Astrocyte (in vitro differentiated cells and primary cell): ENCODE data around the gene DUSP21. TPM values are rescaled to one million over a fixed set of nuclear protein-coding genes. Genes with fewer than 3 reads are reported as not detected.

Experiments
- DNase-seq: peaks from one replicate; pipeline ENCODE4 v3.0.0-alpha.2; 2010; ENCODE audit warnings: low read depth
- FAIRE-seq: peaks from 2 replicates; lab custom pipeline; 2011; peaks lifted over from hg19 to GRCh38; lab: Jason Lieb, UNC
- H2AFZ ChIP-seq: 2 replicates; pipeline ENCODE4 v1.6.0; 2012; ENCODE audit warnings: low read depth, low read length, inconsistent platforms
- H3K27ac ChIP-seq: 2 replicates; pipeline ENCODE4 v1.5.1; 2011; ENCODE audit warnings: low read depth, low read length, inconsistent platforms
- H3K27me3 ChIP-seq: 2 replicates; pipeline ENCODE4 v1.6.0; 2011; ENCODE audit warnings: low read length, inconsistent platforms; ENCODE audit not compliant: insufficient read depth
- H3K36me3 ChIP-seq: 2 replicates; pipeline ENCODE4 v1.5.1; 2011; ENCODE audit warnings: low read length, inconsistent platforms; ENCODE audit not compliant: insufficient read depth
- H3K4me1 ChIP-seq: 2 replicates; pipeline ENCODE4 v1.5.1; 2011; ENCODE audit warnings: low read length, inconsistent platforms; ENCODE audit not compliant: insufficient read depth
- H3K4me2 ChIP-seq: 2 replicates; pipeline ENCODE4 v1.6.0; 2012; ENCODE audit warnings: low read length, inconsistent platforms
- H3K4me3 ChIP-seq: 2 replicates; pipeline ENCODE4 v1.5.1; 2011; ENCODE audit warnings: low read depth, mild to moderate bottlenecking, low read length, inconsistent platforms; ENCODE audit not compliant: insufficient read depth
- H3K79me2 ChIP-seq: 2 replicates; pipeline ENCODE4 v1.6.0; 2012; ENCODE audit warnings: mild to moderate bottlenecking, low read length, inconsistent platforms; ENCODE audit not compliant: insufficient read depth
- H3K9ac ChIP-seq: 2 replicates; pipeline ENCODE4 v1.6.0; 2012; ENCODE audit warnings: mild to moderate bottlenecking, low read length, inconsistent platforms
- H3K9me3 ChIP-seq: 2 replicates; pipeline ENCODE4 v1.5.1; 2012; ENCODE audit warnings: low read depth, mild to moderate bottlenecking, low read length, inconsistent platforms; ENCODE audit not compliant: insufficient read depth
- H4K20me1 ChIP-seq: 2 replicates; pipeline ENCODE4 v1.6.0; 2012; ENCODE audit warnings: low read length, inconsistent platforms; ENCODE audit not compliant: insufficient read depth
- H3K27ac Mint-ChIP-seq: one replicate; pipeline ENCODE4 v1.8.0; 2021; ENCODE audit warnings: mild to moderate bottlenecking, mixed read lengths; ENCODE audit not compliant: unreplicated experiment
- H3K27me3 Mint-ChIP-seq: one replicate; pipeline ENCODE4 v1.8.0; 2021; ENCODE audit warnings: low read depth, mixed read lengths; ENCODE audit not compliant: unreplicated experiment
- H3K36me3 Mint-ChIP-seq: one replicate; pipeline ENCODE4 v1.8.0; 2021; ENCODE audit warnings: low read depth, mixed read lengths; ENCODE audit not compliant: unreplicated experiment
- H3K4me1 Mint-ChIP-seq: one replicate; pipeline ENCODE4 v1.8.0; 2021; ENCODE audit warnings: low read depth, mixed read lengths; ENCODE audit not compliant: unreplicated experiment
- H3K4me3 Mint-ChIP-seq: one replicate; pipeline ENCODE4 v1.8.0; 2021; ENCODE audit warnings: mild to moderate bottlenecking, moderate library complexity, mixed read lengths; ENCODE audit not compliant: unreplicated experiment
- H3K9me3 Mint-ChIP-seq: one replicate; pipeline ENCODE4 v1.8.0; 2021; ENCODE audit warnings: mild to moderate bottlenecking, mixed read lengths; ENCODE audit not compliant: unreplicated experiment
- EZH2 ChIP-seq: IDR thresholded peaks from 2 replicates; pipeline ENCODE4 v1.6.1; 2012; ENCODE audit warnings: mild to moderate bottlenecking, low read length, inconsistent platforms; ENCODE audit not compliant: insufficient read depth
- total RNA-seq: library from RNA; stranded (reverse); gene quantifications from 2 replicates; pipeline ENCODE4 v1.2.1, GENCODE V29; 2021
- TF ChIP-seq, protein P1 (sequence below): IDR thresholded peaks from 2 replicates; pipeline ENCODE4 v1.5.1; 2011; ENCODE audit warnings: low read depth, mild to moderate bottlenecking, inconsistent platforms, low read length, moderate library complexity; ENCODE audit not compliant: insufficient read depth

Gene DUSP21
- total RNA-seq, 1 donor from 2014 or later = not detected

DNA sequence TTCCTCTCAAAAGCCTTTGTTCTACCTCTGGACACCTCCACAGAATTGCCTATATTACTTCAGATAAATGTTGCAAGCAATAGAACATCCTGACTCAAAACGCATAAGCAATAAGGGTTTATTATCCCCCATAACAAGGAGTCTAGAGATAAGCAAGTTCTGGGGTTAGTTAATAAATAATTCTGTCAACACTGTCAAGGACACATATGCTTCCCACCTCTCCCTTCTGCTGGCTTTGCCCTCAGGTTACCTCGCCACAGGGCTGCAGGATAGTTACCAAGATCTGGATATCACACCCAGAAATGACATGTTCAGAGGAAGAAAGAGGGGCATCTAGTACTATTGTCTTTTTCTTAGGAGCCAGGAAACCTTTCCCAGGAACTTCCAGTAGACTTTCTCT lies 14.0 kb upstream of the DUSP21 start:
- H3K36me3 Mint-ChIP-seq = no peaks in the 10 kb centered on the region
- H3K27me3 ChIP-seq = no peaks in the 10 kb centered on the region
- H3K27ac Mint-ChIP-seq = no peak overlapping the region
- TF ChIP-seq, protein P1, sequence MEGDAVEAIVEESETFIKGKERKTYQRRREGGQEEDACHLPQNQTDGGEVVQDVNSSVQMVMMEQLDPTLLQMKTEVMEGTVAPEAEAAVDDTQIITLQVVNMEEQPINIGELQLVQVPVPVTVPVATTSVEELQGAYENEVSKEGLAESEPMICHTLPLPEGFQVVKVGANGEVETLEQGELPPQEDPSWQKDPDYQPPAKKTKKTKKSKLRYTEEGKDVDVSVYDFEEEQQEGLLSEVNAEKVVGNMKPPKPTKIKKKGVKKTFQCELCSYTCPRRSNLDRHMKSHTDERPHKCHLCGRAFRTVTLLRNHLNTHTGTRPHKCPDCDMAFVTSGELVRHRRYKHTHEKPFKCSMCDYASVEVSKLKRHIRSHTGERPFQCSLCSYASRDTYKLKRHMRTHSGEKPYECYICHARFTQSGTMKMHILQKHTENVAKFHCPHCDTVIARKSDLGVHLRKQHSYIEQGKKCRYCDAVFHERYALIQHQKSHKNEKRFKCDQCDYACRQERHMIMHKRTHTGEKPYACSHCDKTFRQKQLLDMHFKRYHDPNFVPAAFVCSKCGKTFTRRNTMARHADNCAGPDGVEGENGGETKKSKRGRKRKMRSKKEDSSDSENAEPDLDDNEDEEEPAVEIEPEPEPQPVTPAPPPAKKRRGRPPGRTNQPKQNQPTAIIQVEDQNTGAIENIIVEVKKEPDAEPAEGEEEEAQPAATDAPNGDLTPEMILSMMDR = no peak
- no peak for TF ChIP-seq EZH2
- no peaks in the 10 kb centered on the region for H3K4me1 ChIP-seq
- H3K9me3 Mint-ChIP-seq = no peaks in the 10 kb centered on the region
- no peaks in the 10 kb centered on the region for H3K79me2 ChIP-seq
- H3K4me3 Mint-ChIP-seq = no peak overlapping the region
- no peak overlapping the region for H3K4me3 ChIP-seq
- no peaks in the 10 kb centered on the region for H3K4me1 Mint-ChIP-seq
- FAIRE-seq (peak; percentile 60), DNase-seq (no peak)
- no peaks in the 10 kb centered on the region for H3K27me3 Mint-ChIP-seq
- H3K36me3 ChIP-seq = no peaks in the 10 kb centered on the region
- H4K20me1 ChIP-seq = no peaks in the 10 kb centered on the region
- no peak overlapping the region for H3K4me2 ChIP-seq
- no peak overlapping the region for H2AFZ ChIP-seq
- no peak overlapping the region for H3K9ac ChIP-seq
- H3K27ac ChIP-seq = no peak overlapping the region
- H3K9me3 ChIP-seq = no peaks in the 10 kb centered on the region

DNA sequence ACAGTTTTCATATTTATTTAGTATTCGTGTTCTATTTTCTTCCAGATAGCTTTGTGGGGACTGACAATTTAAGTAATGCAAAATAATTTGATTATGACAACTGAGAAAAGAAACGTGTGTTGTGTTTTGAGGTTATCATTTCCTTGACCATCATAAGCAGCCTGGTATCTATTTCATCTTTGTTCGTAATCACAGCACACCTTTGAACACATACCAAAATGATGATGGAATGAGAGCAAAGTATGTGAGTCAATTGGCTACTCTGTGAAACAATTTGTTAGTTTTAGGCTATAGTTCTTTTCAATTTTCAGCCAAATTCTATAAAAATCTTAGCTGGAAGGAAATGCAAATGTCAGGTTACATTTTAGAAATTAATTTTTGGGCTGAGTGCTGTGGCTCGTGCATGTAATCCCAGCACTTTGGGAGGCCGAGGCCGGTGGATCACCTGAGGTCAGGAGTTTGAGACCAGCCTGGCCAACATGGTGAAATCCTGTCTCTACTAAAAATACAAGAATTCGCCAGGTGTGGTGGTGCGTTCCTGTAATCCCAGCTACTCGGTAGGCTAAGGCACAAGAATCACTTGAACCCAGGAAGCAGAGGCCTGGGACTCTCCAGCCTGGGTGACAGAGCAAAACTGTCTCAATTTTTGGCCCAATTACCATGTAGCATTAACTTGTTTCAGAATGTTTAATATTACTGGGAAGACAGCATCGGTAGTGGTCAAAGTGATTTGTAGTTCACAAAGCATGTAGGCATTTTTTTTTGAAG lies 1.1 kb upstream of the DUSP21 start:
- H3K27ac ChIP-seq = no peak overlapping the region
- H3K36me3 ChIP-seq = no peaks in the 10 kb centered on the region
- peak; percentile 64 for FAIRE-seq
- Mint-ChIP-seq H3K27ac (no peak overlapping the region), H3K4me1 (no peaks in the 10 kb centered on the region), H3K4me3 (no peak overlapping the region), H3K27me3 (no peaks in the 10 kb centered on the region), H3K36me3 (no peaks in the 10 kb centered on the region), H3K9me3 (no peaks in the 10 kb centered on the region)
- no peak for DNase-seq
- no peaks in the 10 kb centered on the region for H4K20me1 ChIP-seq
- no peaks in the 10 kb centered on the region for H3K27me3 ChIP-seq
- no peaks in the 10 kb centered on the region for H3K79me2 ChIP-seq
- no peak overlapping the region for H3K9ac ChIP-seq
- H3K4me2 ChIP-seq = no peak overlapping the region
- no peak overlapping the region for H3K4me3 ChIP-seq
- no peak overlapping the region for H2AFZ ChIP-seq
- TF ChIP-seq, protein P1 = no peak
- no peak for TF ChIP-seq EZH2
- H3K4me1 ChIP-seq = no peaks in the 10 kb centered on the region
- H3K9me3 ChIP-seq = no peaks in the 10 kb centered on the region

DNA sequence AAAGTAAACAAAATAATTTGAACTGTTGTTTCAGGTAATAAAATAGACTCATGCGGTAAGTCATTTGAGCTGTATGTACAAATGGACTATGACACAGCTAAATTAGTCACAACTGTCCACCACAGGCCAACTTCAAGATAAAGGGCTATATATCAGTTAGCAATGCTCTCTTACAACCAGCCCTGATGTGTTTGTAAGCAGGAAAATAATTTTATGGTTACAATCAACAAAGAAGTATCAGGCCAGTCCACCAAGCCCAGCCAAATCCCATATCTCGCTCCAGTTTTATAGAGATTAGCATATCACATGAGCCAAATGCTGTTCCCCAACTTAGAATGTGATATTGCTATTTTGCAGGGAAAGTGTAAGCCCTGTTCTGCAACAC lies 511 bp upstream of the DUSP21 start:
- no peak for DNase-seq
- Histone ChIP-seq H3K4me1 (no peaks in the 10 kb centered on the region), H4K20me1 (no peaks in the 10 kb centered on the region), H3K9me3 (no peaks in the 10 kb centered on the region), H3K79me2 (no peaks in the 10 kb centered on the region), H3K9ac (no peak overlapping the region), H3K4me2 (no peak overlapping the region), H3K4me3 (no peak overlapping the region), H3K27me3 (no peaks in the 10 kb centered on the region), H2AFZ (no peak overlapping the region), H3K36me3 (no peaks in the 10 kb centered on the region), H3K27ac (no peak overlapping the region)
- H3K27ac Mint-ChIP-seq = no peak overlapping the region
- no peak overlapping the region for H3K4me3 Mint-ChIP-seq
- peak; percentile 87 for FAIRE-seq
- H3K4me1 Mint-ChIP-seq = no peaks in the 10 kb centered on the region
- no peaks in the 10 kb centered on the region for H3K36me3 Mint-ChIP-seq
- no peak for TF ChIP-seq EZH2
- TF ChIP-seq, protein P1 = no peak
- H3K27me3 Mint-ChIP-seq = no peaks in the 10 kb centered on the region
- H3K9me3 Mint-ChIP-seq = no peaks in the 10 kb centered on the region
